Keratinocyte (primary cell): ENCODE results near the gene CDH13. TPM values are rescaled to one million over a fixed set of nuclear protein-coding genes. Genes with fewer than 3 reads are reported as not detected.

Experiments used
- DNase-seq: peaks from one replicate; pipeline ENCODE4 v3.0.0-alpha.2; 2011; ENCODE audit warnings: low read depth, missing footprints, low spot score
- FAIRE-seq: peaks from 2 replicates; lab custom pipeline; 2011; peaks lifted over from hg19 to GRCh38; lab: Jason Lieb, UNC
- H2AFZ ChIP-seq: 2 replicates; pipeline ENCODE4 v1.6.0; 2012; ENCODE audit warnings: low read length, control low read depth, inconsistent platforms; ENCODE audit not compliant: control insufficient read depth
- H3K27ac ChIP-seq: 2 replicates; pipeline ENCODE4 v1.5.1; 2011; ENCODE audit warnings: low read length; ENCODE audit not compliant: control insufficient read depth, insufficient read depth
- H3K27me3 ChIP-seq: 3 replicates; pipeline ENCODE4 v1.6.0; 2011; ENCODE audit warnings: low read length; ENCODE audit not compliant: control insufficient read depth, insufficient read depth; ENCODE audit errors: extremely low read depth
- H3K36me3 ChIP-seq, 2 experiments: 2 replicates in 1 of 2; 3 replicates in 1 of 2; pipeline ENCODE4 v1.5.1; 2011; ENCODE audit warnings: low read length in 2 of 2, mild to moderate bottlenecking in 1 of 2; ENCODE audit not compliant: control insufficient read depth in 2 of 2, insufficient read depth in 2 of 2; ENCODE audit errors: extremely low read depth in 1 of 2
- H3K4me1 ChIP-seq: 3 replicates; pipeline ENCODE4 v1.5.1; 2011; ENCODE audit warnings: low read length; ENCODE audit not compliant: control insufficient read depth, insufficient read depth; ENCODE audit errors: extremely low read depth
- H3K4me2 ChIP-seq: 3 replicates; pipeline ENCODE4 v1.6.0; 2011; ENCODE audit warnings: low read depth, low read length; ENCODE audit not compliant: control insufficient read depth, insufficient read depth; ENCODE audit errors: extremely low read depth
- H3K4me3 ChIP-seq, 3 experiments: fragments of 200-600 bp in 1 of 3; sonication (generic) in 1 of 3; 2 replicates in 2 of 3; 3 replicates in 1 of 3; pipeline ENCODE4 v1.5.1; 2011 to 2016; ENCODE audit warnings: low read length in 3 of 3, mild to moderate bottlenecking in 3 of 3, control low read depth in 2 of 3, inconsistent platforms in 1 of 3, low read depth in 1 of 3, mixed read lengths in 1 of 3, mixed run types in 1 of 3, moderate library complexity in 1 of 3; ENCODE audit not compliant: control insufficient read depth in 2 of 3, insufficient read depth in 2 of 3; ENCODE audit errors: extremely low read depth in 1 of 3
- H3K79me2 ChIP-seq: 2 replicates; pipeline ENCODE4 v1.6.0; 2012; ENCODE audit warnings: low read length; ENCODE audit not compliant: control insufficient read depth, insufficient read depth
- H3K9ac ChIP-seq: 3 replicates; pipeline ENCODE4 v1.6.0; 2011; ENCODE audit warnings: low read length; ENCODE audit not compliant: control insufficient read depth, insufficient read depth; ENCODE audit errors: extremely low read depth
- H3K9me1 ChIP-seq: 3 replicates; pipeline ENCODE4 v1.6.0; 2011; ENCODE audit warnings: low read length; ENCODE audit not compliant: control insufficient read depth, insufficient read depth; ENCODE audit errors: extremely low read depth
- H3K9me3 ChIP-seq: 2 replicates; pipeline ENCODE4 v1.5.1; 2012; ENCODE audit warnings: low read depth, low read length; ENCODE audit not compliant: control insufficient read depth
- H4K20me1 ChIP-seq: 3 replicates; pipeline ENCODE4 v1.6.0; 2011; ENCODE audit warnings: low read length; ENCODE audit not compliant: control insufficient read depth, insufficient read depth; ENCODE audit errors: extremely low read depth
- CTCF ChIP-seq, 3 experiments: IDR thresholded peaks in 1 of 3; conservative IDR thresholded peaks in 1 of 3; optimal IDR thresholded peaks in 1 of 3; 2 replicates in 2 of 3; 3 replicates in 1 of 3; pipeline versions ENCODE3 to v1.5.1; 2011; ENCODE audit warnings: low read length in 3 of 3, mild to moderate bottlenecking in 3 of 3, moderate library complexity in 2 of 3, control low read depth in 1 of 3, inconsistent platforms in 1 of 3; ENCODE audit not compliant: insufficient read depth in 2 of 3; ENCODE audit errors: extremely low read depth in 1 of 3
- EZH2 ChIP-seq: IDR thresholded peaks from one replicate; pipeline ENCODE4 v1.6.1; 2012; ENCODE audit warnings: inconsistent platforms, mild to moderate bottlenecking, low read length, moderate library complexity
- dilution Hi-C: fragments of 300-500 bp; cut with MboI; formaldehyde crosslinking; loops from one replicate; pipeline ENCODE4 v1.7.0; 2020; ENCODE audit warnings: low sequenced_read_pairs; ENCODE audit not compliant: extremely low pct_ligation_motif_present
- polyA plus RNA-seq, 5 experiments: library from polyadenylated mRNA; depleted of rRNA in 3 of 5; stranded (reverse) in 3 of 5; stranded (forward) in 1 of 5; unstranded in 1 of 5; fragments of >200 nt; gene quantifications; 1 replicate in 1 of 5; 2 replicates in 3 of 5; 3 replicates in 1 of 5; pipeline versions ENCODE4 v1.2.1 to v1.2.3, GENCODE V29; 2011 to 2012; ENCODE audit warnings: missing spikeins in 2 of 5, low read depth in 1 of 5, low replicate concordance in 1 of 5

Gene CDH13
- polyA plus RNA-seq, 1 donor (not counting 4 experiments of a cell fraction or from before 2014, with no cell fraction given): 111 TPM

DNA sequence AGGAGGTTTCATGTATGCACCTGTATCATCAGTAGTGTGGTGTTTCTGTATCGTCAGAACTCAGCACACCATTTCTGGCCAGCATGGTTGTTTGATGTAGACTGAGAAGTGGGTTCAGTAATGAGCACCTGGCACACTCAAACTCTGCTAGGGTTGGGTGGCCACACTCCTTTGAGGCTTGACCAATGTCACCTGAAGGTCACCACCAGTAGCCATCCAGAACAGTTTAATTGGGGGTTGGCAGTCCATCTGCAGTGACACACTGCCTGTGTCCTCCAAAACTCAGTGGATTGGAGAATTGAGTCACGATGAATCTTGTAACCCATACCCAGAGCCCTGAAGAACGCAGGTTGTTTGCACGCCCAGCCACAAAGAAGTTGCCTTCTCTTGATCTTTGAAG is 1094.2 kb downstream of the CDH13 start:
- H3K79me2 ChIP-seq: no peaks in the 10 kb centered on the region
- no peak overlapping the region for H3K9ac ChIP-seq
- no peak overlapping the region for H2AFZ ChIP-seq
- TF ChIP-seq EZH2 (no peak), CTCF (optimal IDR thresholded peaks at IDR 0.05 in 1 of 3, IDR thresholded peaks at IDR 0.05 in 1 of 3, conservative IDR thresholded peaks at IDR 0.05 in 1 of 3; ENCODE audit: extremely low read depth in 1 of 3, insufficient read depth in 2 of 3, low read length in 3 of 3) (no peak)
- no peak for DNase-seq
- no peak for FAIRE-seq
- H3K9me1 ChIP-seq: no peaks in the 10 kb centered on the region
- no peaks in the 10 kb centered on the region for H3K27me3 ChIP-seq
- H3K27ac ChIP-seq: no peak overlapping the region
- no peaks in the 10 kb centered on the region for H3K36me3 ChIP-seq
- dilution Hi-C loops: no loop called here
- H3K4me1 ChIP-seq: no peaks in the 10 kb centered on the region
- no peaks in the 10 kb centered on the region for H4K20me1 ChIP-seq
- H3K9me3 ChIP-seq: no peaks in the 10 kb centered on the region
- H3K4me3 ChIP-seq: no peak overlapping the region
- H3K4me2 ChIP-seq: no peak overlapping the region

DNA sequence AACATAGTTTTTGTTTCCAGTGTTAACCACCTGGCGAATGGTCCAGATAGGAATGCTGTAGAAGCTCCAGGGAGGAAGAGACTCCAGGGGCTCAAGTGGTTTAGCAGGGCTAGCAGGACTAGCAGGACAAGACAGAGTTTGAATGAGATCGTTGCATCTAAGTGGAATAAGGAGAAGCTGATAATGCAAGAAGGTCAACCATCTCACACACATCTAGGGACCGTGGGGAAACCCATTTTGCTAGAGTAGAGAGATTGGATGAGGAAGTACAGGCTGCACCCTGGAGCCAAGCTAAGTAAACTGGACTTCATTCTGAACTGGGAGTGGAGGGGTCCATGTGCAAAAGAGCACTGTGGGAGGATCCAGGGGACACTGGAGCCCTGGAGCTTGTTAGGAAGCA is 1094.9 kb downstream of the CDH13 start:
- Histone ChIP-seq H3K27ac (no peak overlapping the region), H3K9me3 (no peaks in the 10 kb centered on the region), H3K4me1 (no peaks in the 10 kb centered on the region), H4K20me1 (no peaks in the 10 kb centered on the region), H3K9ac (no peak overlapping the region), H3K36me3 (no peaks in the 10 kb centered on the region), H2AFZ (no peak overlapping the region), H3K27me3 (no peaks in the 10 kb centered on the region), H3K9me1 (no peaks in the 10 kb centered on the region), H3K79me2 (no peaks in the 10 kb centered on the region), H3K4me2 (no peak overlapping the region), H3K4me3 (no peak overlapping the region)
- DNase-seq (no peak), FAIRE-seq (no peak)
- no peak for TF ChIP-seq EZH2
- dilution Hi-C loops: no loop called here
